GM18873 (cell line): Measurements from ENCODE around the gene WWTR1.

Source experiments
- ATAC-seq: cut with Tn5 transposase; IDR thresholded peaks from one replicate; pipeline ENCODE4 v1.9.1; 2021; ENCODE audit warnings: mild to moderate bottlenecking, moderate library complexity, moderate number of reproducible peaks; ENCODE audit not compliant: unreplicated experiment, low FRiP score

Gene WWTR1

DNA sequence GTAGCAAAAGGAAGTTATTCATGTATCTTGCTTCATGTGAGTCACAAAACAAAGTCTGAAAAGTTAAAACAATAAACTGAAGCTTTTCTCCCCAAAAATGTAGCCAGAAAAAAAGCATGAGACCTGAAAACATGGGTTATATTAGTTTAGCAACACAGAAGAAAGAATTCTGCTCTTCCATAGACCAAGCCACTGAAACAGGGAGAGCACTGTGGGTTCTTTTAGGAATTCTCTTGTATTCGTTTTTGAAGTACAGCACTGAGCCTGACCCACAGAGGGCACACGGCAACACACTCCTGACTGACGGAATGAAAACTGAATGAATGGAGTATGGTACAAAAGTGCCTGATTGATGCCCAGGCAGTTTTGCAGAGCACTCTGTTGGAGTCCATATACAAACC is 116.7 kb downstream of the WWTR1 start:
- no peak for ATAC-seq

DNA sequence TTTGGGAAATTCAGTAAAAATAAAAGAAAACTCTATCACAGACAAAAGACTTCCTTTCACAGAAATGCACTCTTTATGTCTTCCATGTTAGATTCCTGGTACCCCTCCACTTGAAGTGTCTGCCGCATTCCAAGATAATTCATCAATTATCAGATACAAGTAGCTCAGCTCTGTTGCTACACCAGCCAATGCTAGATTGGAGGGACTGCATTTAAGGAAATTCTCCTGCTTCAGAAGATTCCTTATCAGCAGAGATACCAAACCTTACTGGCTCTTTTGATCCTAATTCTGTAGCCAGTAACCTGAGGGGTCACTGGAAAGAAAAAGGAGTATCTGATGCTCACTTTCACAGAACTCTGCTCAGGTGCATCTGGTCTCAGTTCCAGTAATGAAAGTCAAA is 119.5 kb downstream of the WWTR1 start:
- no peak for ATAC-seq

DNA sequence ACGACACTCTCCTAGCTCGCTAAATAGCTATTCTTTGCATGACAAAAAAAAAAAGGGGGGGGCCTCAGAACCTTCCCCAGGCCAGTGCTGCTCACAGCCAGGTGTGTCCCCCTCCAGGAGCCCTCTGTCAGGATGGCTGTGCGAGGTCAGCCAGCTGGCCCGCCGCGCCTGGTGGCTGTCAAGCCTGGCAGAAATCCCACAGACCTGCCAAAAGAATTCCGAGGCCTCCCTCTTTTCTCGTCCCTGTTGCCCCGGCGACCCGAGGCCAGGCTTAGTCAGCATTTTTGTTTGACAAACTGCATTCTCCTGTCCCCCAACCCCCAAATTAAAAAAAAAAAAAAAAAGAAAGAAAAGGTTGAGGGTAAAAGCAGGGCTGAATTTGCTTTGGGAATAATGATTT is 121.4 kb downstream of the WWTR1 start:
- no peak for ATAC-seq

DNA sequence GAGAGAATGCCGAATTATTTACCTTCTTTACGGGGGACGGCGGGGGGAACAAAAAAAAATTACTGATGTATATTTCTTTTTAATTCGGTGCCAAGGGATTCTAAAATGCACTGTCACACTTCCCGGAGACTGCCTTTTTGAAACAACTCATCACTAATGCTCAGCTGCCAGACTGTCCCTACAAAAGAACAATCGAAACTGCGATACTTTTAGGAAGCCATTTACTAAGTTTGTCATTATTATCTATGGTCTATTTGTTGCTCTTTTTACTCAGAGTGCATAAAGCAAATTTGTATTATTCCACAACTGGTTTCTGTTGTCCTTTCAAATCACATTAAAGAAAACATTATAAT is 122.5 kb downstream of the WWTR1 start:
- no peak for ATAC-seq

DNA sequence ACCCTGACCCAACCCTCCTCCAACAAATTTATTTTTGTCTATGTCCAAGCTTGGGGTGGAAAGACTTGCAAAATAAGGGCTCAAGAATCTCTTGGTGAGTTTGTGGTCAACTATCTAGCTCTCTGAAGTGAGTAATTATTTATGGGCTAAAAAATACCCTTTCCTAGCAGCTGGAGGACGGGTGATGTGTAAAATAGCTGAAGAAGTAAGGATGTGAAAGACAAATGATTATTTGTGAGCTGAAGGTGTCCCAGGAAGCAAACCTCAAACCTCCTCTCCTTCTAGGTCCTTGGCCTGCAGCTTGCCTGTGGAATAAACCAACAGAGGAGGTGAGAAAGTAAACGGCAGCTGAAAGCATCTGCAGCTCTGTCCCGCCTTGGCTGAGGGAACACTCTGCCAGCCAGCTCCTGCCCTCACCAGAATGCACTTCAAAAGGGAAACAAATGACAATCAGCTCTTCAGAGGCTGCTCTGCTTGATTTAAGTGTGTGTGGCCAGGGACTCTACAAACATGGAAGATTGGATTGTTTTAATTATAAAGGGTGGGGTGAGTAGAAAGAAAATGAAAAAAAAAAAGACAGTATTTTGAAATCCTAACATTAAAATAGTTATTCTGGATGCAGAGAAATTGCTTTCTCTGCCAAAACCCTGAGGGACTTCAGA is 123.0 kb downstream of the WWTR1 start:
- no peak for ATAC-seq

DNA sequence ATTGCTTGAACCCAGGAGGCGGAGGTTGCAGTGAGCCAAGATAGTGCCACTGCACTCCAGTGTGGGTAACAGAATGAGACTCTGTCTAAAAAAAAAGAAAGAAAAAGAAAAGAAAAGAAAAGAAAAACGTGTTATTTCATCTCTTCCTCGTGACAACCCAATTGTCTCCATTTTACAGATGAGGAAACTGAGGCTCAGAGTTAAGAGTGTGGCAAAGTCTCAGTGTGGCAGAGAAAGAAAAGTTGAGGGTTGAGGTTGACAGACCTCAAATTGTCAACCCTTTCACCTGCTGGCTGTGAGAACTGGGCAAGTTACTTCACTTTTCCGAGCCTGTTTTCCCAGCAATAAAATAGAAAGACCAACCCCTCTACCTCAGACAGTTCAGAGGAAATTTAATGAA is 123.7 kb downstream of the WWTR1 start:
- no peak for ATAC-seq

DNA sequence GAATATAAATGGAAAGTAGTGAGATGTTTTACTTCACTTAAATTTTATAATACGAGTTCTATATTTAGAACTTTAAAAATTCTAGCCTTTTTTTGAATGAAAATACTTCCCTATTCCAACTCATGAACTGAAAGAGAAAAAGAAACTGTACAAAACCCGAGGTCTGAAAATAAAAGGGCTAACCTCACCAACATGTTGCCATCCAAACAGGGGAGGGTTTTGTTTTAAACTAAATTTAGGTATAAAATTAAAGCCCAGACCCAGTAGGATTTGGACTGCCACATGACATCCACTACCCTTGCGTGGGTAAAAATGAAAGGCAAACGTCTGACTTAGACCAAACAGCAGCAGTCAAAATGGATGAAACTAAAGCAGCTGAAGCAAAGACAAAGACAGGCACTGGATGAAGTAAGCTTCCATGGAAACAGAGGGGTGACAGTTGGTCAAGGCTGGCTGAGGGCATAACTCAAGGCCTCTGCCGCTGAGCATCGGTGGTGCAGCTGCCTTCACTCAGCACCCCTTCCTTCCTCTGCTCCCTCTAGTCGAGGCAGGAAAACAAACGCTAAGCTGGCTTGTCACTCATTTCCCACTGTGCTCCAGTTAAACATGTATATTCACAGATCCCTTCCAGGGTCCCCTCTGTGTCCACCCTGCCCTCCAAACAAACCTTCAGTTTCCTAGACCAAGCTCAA is 125.2 kb downstream of the WWTR1 start:
- ATAC-seq, result no peak

DNA sequence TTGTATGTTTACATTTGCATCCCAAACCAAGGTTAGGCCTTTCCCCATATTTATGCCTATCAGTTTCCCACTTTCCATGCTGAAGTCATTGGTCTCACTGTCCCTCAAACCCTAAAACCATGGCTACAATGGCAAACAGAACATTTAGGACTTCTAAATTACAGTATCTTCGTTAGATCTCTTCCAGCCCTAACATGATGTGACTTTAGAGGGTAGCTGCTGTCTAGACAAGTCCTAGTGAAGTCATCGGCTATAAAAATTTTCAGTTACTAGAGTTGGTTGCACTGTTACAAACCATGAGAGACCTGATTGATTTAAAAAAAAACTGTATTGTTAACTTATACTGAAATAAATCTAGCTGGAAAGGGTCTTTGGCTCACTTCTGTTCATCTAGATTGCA is 128.7 kb downstream of the WWTR1 start:
- no peak for ATAC-seq

DNA sequence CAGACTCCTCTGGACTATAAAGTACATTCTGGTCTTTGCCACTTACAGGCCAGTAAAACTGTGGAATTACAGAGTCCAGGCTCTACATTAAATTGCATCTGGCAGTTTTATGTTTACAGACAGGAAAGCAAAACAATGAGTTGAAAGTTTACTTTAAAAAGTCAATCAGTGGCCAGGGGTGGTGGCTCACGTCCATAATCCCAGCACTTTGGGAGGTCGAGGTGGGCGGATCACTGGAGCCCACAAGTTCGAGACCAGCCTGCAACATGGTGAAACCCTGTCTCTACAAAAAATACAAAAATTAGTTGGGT is 129.5 kb downstream of the WWTR1 start:
- ATAC-seq, result no peak

DNA sequence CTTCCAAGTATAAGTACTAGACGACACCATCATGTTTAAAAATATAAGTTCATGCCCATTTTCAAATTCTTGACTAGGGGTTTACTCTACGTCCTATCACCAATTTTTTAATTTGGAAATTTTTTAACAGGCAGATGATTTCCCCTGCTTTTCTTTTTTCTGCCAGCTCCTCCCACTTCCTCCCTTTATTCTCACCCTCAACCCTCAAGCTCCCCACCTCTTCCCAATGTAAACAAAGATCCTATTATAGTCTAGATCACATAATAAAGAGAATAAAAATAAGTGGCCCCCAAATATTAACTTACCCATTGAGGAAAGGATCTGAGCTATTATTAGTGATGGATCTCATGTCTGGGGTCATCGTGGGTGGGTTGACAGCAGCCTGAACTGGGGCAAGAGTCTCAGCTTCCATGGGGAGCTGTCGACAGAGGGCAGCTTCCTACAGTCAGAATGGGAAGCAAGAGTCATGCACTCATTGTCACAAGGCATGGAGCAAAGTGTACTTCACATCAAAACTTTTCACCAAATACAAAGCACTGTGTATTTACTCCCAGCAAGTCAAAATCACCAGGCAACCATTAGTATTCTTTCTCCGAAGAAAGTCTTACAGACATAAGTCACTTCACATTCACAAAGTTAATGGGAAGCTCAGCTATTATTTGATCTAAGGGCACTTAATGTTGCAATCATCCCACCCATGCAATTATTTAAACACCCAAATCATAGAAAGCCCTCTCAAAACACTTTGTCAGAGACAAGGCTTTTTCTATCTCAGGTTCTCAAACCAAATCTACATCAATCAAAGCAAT is 130.1 kb downstream of the WWTR1 start:
- no peak for ATAC-seq

DNA sequence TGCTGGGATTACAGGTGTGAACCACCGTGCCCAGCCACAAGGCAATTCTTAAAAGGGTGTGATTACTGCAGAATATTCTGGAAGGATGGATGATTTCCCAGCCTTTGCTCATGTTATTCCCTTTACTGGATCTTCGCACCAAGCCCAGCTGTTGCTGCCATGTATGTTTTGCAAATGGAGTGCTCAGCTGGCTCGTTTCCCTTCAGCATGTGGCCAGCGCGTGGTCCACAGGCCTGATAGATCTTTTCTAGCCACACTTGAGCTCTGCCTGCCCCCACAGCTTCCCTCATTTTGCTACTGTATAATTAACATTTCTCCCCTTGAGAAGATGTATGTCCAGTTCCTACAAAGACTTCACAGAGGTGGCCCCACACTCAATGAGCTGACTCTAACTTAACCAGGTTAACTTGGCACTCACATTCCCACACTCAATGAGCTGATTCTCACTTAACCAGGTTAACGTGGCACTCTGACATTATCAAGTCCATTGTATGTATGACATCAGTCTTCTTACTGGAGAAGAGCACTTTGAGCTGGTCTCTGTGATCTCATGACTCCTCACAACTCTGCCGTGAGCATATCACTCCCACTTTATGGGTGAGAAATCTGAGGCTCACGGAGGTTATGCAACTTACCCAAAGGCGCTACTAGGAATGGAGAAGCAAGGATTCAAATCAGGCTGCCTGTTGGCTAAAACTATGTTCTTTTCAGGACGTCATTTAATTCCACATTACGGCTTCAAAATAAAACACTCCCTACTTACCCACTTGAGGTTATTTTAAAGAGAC is 134.1 kb downstream of the WWTR1 start:
- ATAC-seq, result no peak

DNA sequence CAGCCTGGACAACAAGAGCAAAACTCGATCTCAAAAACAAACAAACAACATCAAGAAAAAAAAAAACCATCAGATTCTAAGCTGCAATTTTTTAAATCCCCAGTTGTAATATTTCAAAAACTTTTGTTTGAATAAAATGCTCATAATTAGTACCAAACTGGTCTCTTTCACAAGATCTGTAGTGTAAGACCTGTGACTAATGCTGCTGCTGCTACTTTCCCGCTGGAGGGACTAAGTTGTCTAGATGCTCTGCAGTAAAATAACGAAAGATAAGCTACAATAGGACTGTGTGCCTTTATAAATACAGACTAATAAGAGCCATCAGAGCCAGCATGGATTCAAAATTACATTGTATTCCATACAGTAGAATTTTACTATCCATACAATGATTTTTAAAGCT is 137.9 kb downstream of the WWTR1 start:
- ATAC-seq, result no peak

DNA sequence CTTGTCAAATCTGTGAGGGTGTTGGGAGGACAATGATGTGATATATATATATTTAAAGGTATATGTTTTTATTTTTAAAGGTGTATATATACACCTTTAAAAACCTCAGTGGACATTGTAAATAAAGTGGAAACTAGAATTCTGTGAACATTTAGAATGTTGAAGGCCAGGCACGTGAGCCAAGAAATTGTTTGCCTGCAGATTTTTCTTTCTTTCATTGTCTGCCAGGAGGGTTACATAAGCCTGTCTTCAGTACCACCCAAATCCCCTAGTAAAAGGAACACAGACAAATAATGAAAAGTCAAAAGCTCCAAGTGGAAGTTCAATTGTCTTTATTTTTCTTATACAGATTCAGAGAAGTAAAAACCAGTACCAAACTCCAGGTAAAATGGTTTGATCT is 140.9 kb downstream of the WWTR1 start:
- no peak for ATAC-seq

DNA sequence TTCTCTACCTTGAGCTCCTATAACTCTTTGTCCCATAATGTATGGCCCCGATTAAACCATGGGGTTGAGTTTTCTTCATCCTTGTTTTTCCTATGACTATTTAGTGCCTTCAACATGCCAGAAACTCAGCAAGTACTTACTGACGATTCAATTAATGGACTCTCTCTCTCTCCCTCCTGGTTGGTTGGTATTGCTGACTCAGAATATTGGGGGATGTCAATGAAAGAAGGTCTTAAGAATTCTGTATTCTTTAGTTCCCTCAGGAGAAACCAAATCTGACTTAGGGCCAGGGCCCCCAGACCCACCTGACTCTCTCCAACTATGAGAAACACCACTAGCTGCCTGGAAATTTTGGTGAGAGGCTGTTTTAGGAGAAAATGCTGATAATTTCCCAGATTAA is 142.6 kb downstream of the WWTR1 start:
- ATAC-seq, result no peak

DNA sequence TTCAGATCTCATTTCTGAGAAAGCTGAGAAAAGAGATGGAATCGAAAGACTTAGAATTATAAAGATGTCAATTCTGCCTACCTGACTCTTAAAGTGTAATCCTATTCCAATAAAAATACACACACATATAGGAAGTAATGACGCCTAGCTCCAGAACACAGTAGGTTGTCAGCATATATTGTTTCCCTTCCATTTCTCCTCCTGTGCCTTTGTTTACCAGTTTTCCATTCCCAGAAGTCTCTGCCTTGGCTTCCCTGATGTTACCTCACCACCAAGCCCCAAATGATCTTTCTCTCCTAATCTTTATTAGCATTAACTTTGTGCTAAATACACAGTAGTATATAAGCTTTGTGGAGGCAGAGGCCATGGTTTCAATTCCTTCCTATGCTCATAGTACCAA is 143.4 kb downstream of the WWTR1 start:
- ATAC-seq, result no peak

DNA sequence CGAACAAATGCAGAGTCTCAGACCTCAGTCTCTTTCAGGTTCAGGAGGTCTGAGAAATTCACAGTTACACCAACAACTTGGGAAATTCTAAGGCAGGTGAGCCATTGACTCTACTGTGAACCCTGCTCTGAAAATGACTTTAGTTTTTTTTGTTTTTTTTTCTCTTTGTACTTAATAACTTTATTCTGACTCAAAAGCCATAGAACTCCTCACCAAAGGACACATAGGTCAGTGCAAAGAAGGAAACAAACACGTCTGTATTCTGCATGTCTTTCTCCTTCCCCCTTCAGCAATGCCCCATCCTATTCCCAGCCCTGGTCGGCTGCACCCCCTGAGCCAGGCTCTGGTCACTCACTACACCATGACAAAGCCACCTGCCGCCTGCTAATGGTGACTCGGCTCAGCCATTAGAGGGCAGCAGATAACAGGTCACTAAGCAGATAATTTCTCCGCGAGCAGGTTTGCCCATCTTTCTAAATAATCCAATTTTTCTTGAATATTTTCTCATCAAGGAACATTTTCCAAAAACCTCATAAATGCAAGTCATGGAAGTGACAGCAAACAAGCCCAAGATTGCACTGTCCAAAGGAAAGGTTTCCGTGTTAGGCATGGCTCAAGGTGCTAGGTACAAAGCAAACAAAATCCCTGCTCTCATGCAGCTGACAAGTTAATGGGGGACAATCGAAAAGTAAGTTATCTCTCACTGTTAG is 145.6 kb downstream of the WWTR1 start:
- ATAC-seq, result no peak

DNA sequence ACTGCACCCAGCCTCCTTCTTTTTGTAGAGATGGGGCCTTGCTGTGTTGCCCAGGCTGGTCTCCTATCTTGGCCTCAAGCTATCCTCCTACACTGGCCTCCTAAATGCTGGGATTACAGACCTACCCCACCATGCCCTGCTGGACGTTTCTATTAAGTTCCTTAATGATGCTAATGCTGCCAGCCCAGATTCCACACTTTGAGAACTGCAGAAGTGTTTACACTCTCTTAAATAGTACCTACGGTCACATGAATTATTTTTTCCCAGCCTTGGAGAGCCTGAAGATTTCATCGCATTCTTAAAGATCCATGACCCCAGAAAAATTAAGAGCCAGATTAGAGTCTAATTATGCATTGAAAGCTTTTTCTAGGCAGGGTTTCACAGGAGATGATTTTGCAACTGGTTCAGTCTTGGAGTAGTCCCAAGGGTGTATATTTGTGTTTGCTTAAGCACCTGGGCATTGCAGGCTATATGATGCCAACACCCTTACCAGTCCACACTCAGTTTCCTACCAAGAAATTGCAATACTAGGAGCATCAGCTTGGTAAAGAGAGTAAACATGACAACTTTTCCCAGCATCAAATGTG is 146.7 kb downstream of the WWTR1 start:
- no peak for ATAC-seq

DNA sequence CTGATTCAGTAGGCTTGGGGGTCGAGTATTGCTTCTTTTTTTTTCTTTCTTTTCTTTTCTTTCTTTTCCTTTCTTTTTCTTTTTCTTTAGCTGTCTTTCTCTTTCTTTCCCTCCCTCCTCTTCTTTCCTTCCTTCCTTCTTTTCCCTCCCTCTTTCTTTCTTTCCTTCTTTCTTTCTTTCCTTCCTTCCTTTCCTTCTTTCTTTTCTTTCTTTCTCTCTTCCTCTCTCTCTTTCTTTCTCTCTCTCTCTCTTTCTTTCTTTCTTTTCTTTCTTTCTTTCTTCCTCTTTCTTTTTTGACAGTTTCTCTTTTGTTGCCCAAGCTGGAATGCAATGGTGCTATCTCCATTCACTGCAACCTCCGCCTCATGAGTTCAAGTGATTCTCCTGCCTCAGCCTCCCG is 147.3 kb downstream of the WWTR1 start:
- no peak for ATAC-seq

DNA sequence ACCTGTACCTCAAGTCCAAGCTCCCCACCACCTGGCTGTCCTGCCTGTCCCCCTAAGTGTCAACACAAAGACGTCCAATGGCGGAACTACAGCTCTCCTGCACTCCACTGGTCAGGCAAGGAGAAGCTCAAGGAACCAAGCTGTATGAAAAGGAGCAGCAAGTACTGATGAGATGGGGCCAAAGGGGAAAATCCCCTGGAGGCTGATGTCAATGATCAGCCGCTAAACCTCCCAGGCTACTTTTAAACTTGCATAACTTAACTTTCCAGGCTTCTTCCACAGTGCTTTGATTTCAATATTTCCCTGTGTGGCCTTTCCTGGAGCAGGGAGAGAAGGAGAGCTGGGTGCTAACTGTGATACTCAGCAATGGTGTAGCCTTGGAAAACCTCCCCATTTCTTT is 148.3 kb downstream of the WWTR1 start:
- ATAC-seq, result no peak
